Measurements from ENCODE around the gene TAF3.

TAF3 gene

GRCh38 chr10:8013619-8014018 lies 195.3 kb downstream of the TAF3 start:
- H3K4me2 ChIP-seq (ENCODE audit: low read depth, low read length, poor library complexity, severe bottlenecking): no peak overlapping the region
- no peaks in the 10 kb centered on the region for H3K27me3 ChIP-seq (ENCODE audit: low read length)
- H3K4me3 ChIP-seq (ENCODE audit: insufficient read depth, low read length, poor library complexity, severe bottlenecking): no peak overlapping the region
- no peak overlapping the region for H3K27ac ChIP-seq (ENCODE audit: low read depth, low read length)
- no peak overlapping the region for H3K9ac ChIP-seq (ENCODE audit: low read length)
- H3F3A ChIP-seq (ENCODE audit: insufficient read depth): no peaks in the 10 kb centered on the region
- no peaks in the 10 kb centered on the region for H3K36me3 ChIP-seq (ENCODE audit: low read length)
- TF ChIP-seq EZH2phosphoT487 (conservative IDR thresholded peaks at IDR 0.05; ENCODE audit: low read length): no peak
- TF ChIP-seq CTCF (IDR thresholded peaks at IDR 0.05; ENCODE audit: insufficient read depth, low read length, poor library complexity, severe bottlenecking): no peak
- no peak overlapping the region for H2AFZ ChIP-seq (ENCODE audit: low read depth, low read length, severe bottlenecking)
- no peaks in the 10 kb centered on the region for H3K9me2 ChIP-seq (replicated peaks; ENCODE audit: insufficient read depth, low read length)
- H3K9me3 ChIP-seq (ENCODE audit: insufficient read depth, low read length): no peaks in the 10 kb centered on the region
- H3K79me2 ChIP-seq (ENCODE audit: insufficient read depth, low read length): no peaks in the 10 kb centered on the region
- no peaks in the 10 kb centered on the region for H4K20me1 ChIP-seq (ENCODE audit: low read depth, low read length)

- TF ChIP-seq CTCF (IDR thresholded peaks at IDR 0.05; ENCODE audit: insufficient read depth, low read length, poor library complexity, severe bottlenecking) (no peak), EZH2phosphoT487 (conservative IDR thresholded peaks at IDR 0.05; ENCODE audit: low read length) (no peak)
- no peaks in the 10 kb centered on the region for H4K20me1 ChIP-seq (ENCODE audit: low read depth, low read length)
- no peaks in the 10 kb centered on the region for H3K79me2 ChIP-seq (ENCODE audit: insufficient read depth, low read length)
- H3K9me2 ChIP-seq (replicated peaks; ENCODE audit: insufficient read depth, low read length): no peaks in the 10 kb centered on the region
- H3K9ac ChIP-seq (ENCODE audit: low read length): no peak overlapping the region
- no peak overlapping the region for H3K4me2 ChIP-seq (ENCODE audit: low read depth, low read length, poor library complexity, severe bottlenecking)
- no peak overlapping the region for H3K4me3 ChIP-seq (ENCODE audit: insufficient read depth, low read length, poor library complexity, severe bottlenecking)
- no peak overlapping the region for H3K27ac ChIP-seq (ENCODE audit: low read depth, low read length)
- H3K9me3 ChIP-seq (ENCODE audit: insufficient read depth, low read length): no peaks in the 10 kb centered on the region
- no peaks in the 10 kb centered on the region for H3K36me3 ChIP-seq (ENCODE audit: low read length)
- no peaks in the 10 kb centered on the region for H3K27me3 ChIP-seq (ENCODE audit: low read length)
- H2AFZ ChIP-seq (ENCODE audit: low read depth, low read length, severe bottlenecking): no peak overlapping the region
- no peaks in the 10 kb centered on the region for H3F3A ChIP-seq (ENCODE audit: insufficient read depth)
These were observed 196.3 kb downstream of the TAF3 start for GRCh38 chr10:8014649-8015048.

GRCh38 chr10:8017277-8017676 lies 199.0 kb downstream of the TAF3 start:
- H3K27ac ChIP-seq (ENCODE audit: low read depth, low read length): no peak overlapping the region
- no peaks in the 10 kb centered on the region for H3K9me3 ChIP-seq (ENCODE audit: insufficient read depth, low read length)
- no peak overlapping the region for H2AFZ ChIP-seq (ENCODE audit: low read depth, low read length, severe bottlenecking)
- no peak overlapping the region for H3K4me2 ChIP-seq (ENCODE audit: low read depth, low read length, poor library complexity, severe bottlenecking)
- no peaks in the 10 kb centered on the region for H3K9me2 ChIP-seq (replicated peaks; ENCODE audit: insufficient read depth, low read length)
- H4K20me1 ChIP-seq (ENCODE audit: low read depth, low read length): no peaks in the 10 kb centered on the region
- H3F3A ChIP-seq (ENCODE audit: insufficient read depth): no peaks in the 10 kb centered on the region
- no peaks in the 10 kb centered on the region for H3K27me3 ChIP-seq (ENCODE audit: low read length)
- H3K9ac ChIP-seq (ENCODE audit: low read length): no peak overlapping the region
- H3K36me3 ChIP-seq (ENCODE audit: low read length): no peaks in the 10 kb centered on the region
- no peak overlapping the region for H3K4me3 ChIP-seq (ENCODE audit: insufficient read depth, low read length, poor library complexity, severe bottlenecking)
- TF ChIP-seq EZH2phosphoT487 (conservative IDR thresholded peaks at IDR 0.05; ENCODE audit: low read length) (no peak), CTCF (IDR thresholded peaks at IDR 0.05; ENCODE audit: insufficient read depth, low read length, poor library complexity, severe bottlenecking) (no peak)
- H3K79me2 ChIP-seq (ENCODE audit: insufficient read depth, low read length): no peaks in the 10 kb centered on the region

Measured in SU-DHL-6 (cell line).